ENCODE results near the gene POGLUT2. TPM values are rescaled to one million over a fixed set of nuclear protein-coding genes. Genes with fewer than 3 reads are reported as not detected.

Gene POGLUT2
- total and polyA plus RNA-seq, 12 donors: 1.1 to 12.0 (median 5.4) TPM

GRCh38 chr13:102761071-102761470, 37.7 kb downstream of the POGLUT2 start:
- H3K27ac ChIP-seq: no peak overlapping the region
- TF ChIP-seq POLR2A (IDR thresholded peaks at IDR 0.05) (no peak), CTCF (IDR thresholded peaks at IDR 0.05) (no peak)
- no peaks in the 10 kb centered on the region for H3K36me3 ChIP-seq (replicated peaks in 1 of 2)
- no peaks in the 10 kb centered on the region for H3K4me1 ChIP-seq (replicated peaks in 1 of 2)
- H3K27me3 ChIP-seq: no peaks in the 10 kb centered on the region
- WGBS, 4 donors: 81 to 92% (median 87%) methylated on average over 1 of the region's 1 CpG
- DNase-seq: no peak
- intact Hi-C loops (cut with DNase I): no loop called here
- H3K9me3 ChIP-seq (replicated peaks in 1 of 3): no peaks in the 10 kb centered on the region
- H3K4me3 ChIP-seq: no peak overlapping the region

DNA sequence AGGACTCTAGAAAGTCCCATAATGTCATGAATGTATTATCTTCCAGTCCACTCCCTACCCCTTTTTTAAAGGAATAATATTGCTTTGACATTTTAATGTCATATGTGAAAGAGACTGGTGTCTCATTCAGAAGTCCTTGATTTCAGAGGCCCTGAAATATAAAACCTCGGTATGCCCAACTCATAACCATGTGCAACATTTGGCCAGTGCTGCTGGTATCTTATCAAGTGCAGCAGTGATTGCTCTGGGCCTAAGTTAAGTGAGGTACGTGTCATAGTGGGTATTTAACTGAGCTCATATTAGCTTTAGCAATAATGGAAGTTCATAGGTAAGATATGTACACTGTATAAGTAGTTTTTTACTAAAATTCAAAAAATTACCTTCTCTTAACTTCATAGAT, 39.9 kb downstream of the POGLUT2 start:
- no peaks in the 10 kb centered on the region for H3K27me3 ChIP-seq
- 56 to 76% (median 63%) methylated on average over 2 of the region's 2 CpGs for WGBS, 4 donors
- H3K4me1 ChIP-seq (replicated peaks in 1 of 2): no peaks in the 10 kb centered on the region
- no peaks in the 10 kb centered on the region for H3K36me3 ChIP-seq (replicated peaks in 1 of 2)
- no peak overlapping the region for H3K27ac ChIP-seq
- no peak for DNase-seq
- intact Hi-C loops (cut with DNase I): no loop called here
- TF ChIP-seq CTCF (IDR thresholded peaks at IDR 0.05) (no peak), POLR2A (IDR thresholded peaks at IDR 0.05) (no peak)
- H3K9me3 ChIP-seq (replicated peaks in 1 of 3): no peaks in the 10 kb centered on the region
- H3K4me3 ChIP-seq: no peak overlapping the region

- no peak for DNase-seq
- no peak for TF ChIP-seq CTCF (IDR thresholded peaks at IDR 0.05)
- no peak for TF ChIP-seq POLR2A (IDR thresholded peaks at IDR 0.05)
- Histone ChIP-seq H3K36me3 (replicated peaks in 1 of 2) (no peaks in the 10 kb centered on the region), H3K9me3 (replicated peaks in 1 of 3) (no peaks in the 10 kb centered on the region), H3K4me1 (replicated peaks in 1 of 2) (no peaks in the 10 kb centered on the region), H3K27ac (no peak overlapping the region), H3K27me3 (no peaks in the 10 kb centered on the region), H3K4me3 (no peak overlapping the region)
- intact Hi-C loops (cut with DNase I): no loop called here
- 75 to 89% (median 86%) methylated on average over 1 of the region's 1 CpG for WGBS, 4 donors
Observed at GRCh38 chr13:102757006-102757405, 41.8 kb downstream of the POGLUT2 start.

GRCh38 chr13:102751886-102752285, 46.9 kb downstream of the POGLUT2 start:
- intact Hi-C loops (cut with DNase I): no loop called here
- H3K4me3 ChIP-seq: no peak overlapping the region
- TF ChIP-seq POLR2A (IDR thresholded peaks at IDR 0.05): no peak
- TF ChIP-seq CTCF (IDR thresholded peaks at IDR 0.05): no peak
- no peaks in the 10 kb centered on the region for H3K4me1 ChIP-seq (replicated peaks in 1 of 2)
- no peak overlapping the region for H3K27ac ChIP-seq
- H3K9me3 ChIP-seq (replicated peaks in 1 of 3): no peaks in the 10 kb centered on the region
- no peaks in the 10 kb centered on the region for H3K36me3 ChIP-seq (replicated peaks in 1 of 2)
- DNase-seq: no peak
- H3K27me3 ChIP-seq: no peaks in the 10 kb centered on the region
- WGBS, 4 donors: 86 to 96% (median 91%) methylated on average over 3 of the region's 3 CpGs
